GM12875 (cell line): Measurements from ENCODE around the gene HLCS.

Source experiments
- H3K4me3 ChIP-seq: one replicate; pipeline ENCODE4 v1.5.1; 2011; ENCODE audit warnings: low read depth, low read length, control low read depth
- CTCF ChIP-seq: IDR thresholded peaks from 2 replicates; pipeline ENCODE4 v1.5.1; 2011; ENCODE audit warnings: low read depth, mild to moderate bottlenecking, control low read depth, inconsistent platforms, low read length, moderate library complexity, borderline replicate concordance; ENCODE audit not compliant: insufficient read depth

HLCS gene

GRCh38 chr21:36945496-36946138 lies 20.9 kb downstream of the HLCS start:
- TF ChIP-seq CTCF: no peak
- H3K4me3 ChIP-seq: no peak overlapping the region

GRCh38 chr21:36936361-36937135 lies 29.9 kb downstream of the HLCS start:
- H3K4me3 ChIP-seq: no peak overlapping the region
- no peak for TF ChIP-seq CTCF

GRCh38 chr21:36934864-36935420 lies 31.5 kb downstream of the HLCS start:
- no peak for TF ChIP-seq CTCF

GRCh38 chr21:36932161-36932816 lies 34.2 kb downstream of the HLCS start:
- no peak for TF ChIP-seq CTCF
- no peak overlapping the region for H3K4me3 ChIP-seq

More at GRCh38 chr21:36934864-36935420, 31.5 kb downstream of the HLCS start:
- H3K4me3 ChIP-seq: no peak overlapping the region

- no peak for TF ChIP-seq CTCF
- no peak overlapping the region for H3K4me3 ChIP-seq
Measured at GRCh38 chr21:36929622-36930021, 36.8 kb downstream of the HLCS start.

- TF ChIP-seq CTCF: no peak
Measured at GRCh38 chr21:36928960-36929359, 37.5 kb downstream of the HLCS start.

GRCh38 chr21:36927719-36928117 lies 38.8 kb downstream of the HLCS start:
- peak; percentile 81 for TF ChIP-seq CTCF
- no peak overlapping the region for H3K4me3 ChIP-seq

More at GRCh38 chr21:36928960-36929359, 37.5 kb downstream of the HLCS start:
- no peak overlapping the region for H3K4me3 ChIP-seq
